A549 (cell line): ENCODE measurements around the gene FAM153A.
"Not testable (repeated sequence)": the region's sequence is repeated elsewhere in the genome, so short reads cannot be mapped to it uniquely, and the experiment has no call there.

Experiments used
- CTCF ChIP-seq: fragments of >200 bp; sonication (Bioruptor Twin); formaldehyde crosslinking; IDR thresholded peaks from 3 replicates; pipeline ENCODE4 v1.5.1; 2016
- HOXA7 ChIP-seq: fragments of 250-450 bp; sonication (Bioruptor Pico); IDR thresholded peaks from 2 replicates; pipeline ENCODE4 v1.5.0; 2020; ENCODE audit warnings: mild to moderate bottlenecking, moderate library complexity
- POLR2A ChIP-seq: IDR thresholded peaks from 2 replicates; pipeline ENCODE4 v1.6.1; 2012; ENCODE audit warnings: mild to moderate bottlenecking, low read length
- REST ChIP-seq: fragments of 200-600 bp; sonication (generic); IDR thresholded peaks from 2 replicates; pipeline ENCODE4 v1.6.1; 2016; ENCODE audit warnings: antibody characterized with exemption, mild to moderate bottlenecking, moderate library complexity

GRCh38 chr5:177695356-177695930, 87.3 kb downstream of the FAM153A start:
- not testable (repeated sequence) for TF ChIP-seq CTCF; REST; HOXA7 (CRISPR knock-in tag); POLR2A
